GM19099 (cell line): ENCODE measurements around the gene JOSD2.

ENCODE experiments used
- POLR2A ChIP-seq: IDR thresholded peaks from 3 replicates; pipeline ENCODE4 v1.6.1; 2011; ENCODE audit warnings: low read depth; ENCODE audit not compliant: insufficient read length; ENCODE audit errors: extremely low read depth

JOSD2 gene

DNA sequence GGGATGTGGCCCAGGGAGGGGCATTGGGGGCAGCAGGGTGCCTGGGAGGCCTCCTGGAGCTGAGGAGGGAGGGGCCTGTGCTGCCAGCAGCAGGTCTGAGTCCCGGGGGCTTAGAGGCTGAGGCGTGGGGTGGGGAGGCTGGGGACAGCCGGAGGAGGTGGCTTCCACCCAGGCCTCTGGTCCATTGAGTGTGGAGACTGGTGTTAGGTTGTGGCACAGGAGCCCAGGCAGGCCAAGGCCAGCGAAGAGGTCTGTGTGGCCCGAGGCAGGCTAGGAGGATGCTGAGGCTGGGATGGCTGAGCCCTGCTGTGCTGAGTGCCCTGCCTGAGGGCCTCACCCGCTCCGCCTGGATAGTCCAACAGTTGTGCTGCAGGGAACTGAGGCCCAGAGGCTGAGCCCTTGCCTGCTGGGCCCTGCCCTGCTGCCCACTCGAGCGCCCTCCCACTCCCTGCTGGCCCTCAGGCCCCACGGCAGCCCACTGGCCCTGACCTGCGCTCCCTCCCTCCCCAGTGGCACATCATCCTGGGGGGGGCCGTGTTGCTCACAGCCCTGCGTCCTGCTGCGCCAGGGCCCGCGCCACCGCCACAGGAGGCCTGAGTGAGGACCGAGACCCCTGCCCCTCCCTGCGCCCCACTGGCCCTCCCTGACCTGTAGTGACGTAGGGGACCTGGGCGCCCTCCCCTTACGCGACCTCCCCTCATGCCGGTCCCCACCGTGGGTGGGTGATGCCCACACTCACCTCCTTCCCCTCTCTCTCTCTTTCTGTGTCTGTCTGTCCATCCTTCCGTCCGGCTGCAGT is 29.4 kb downstream of the JOSD2 start:
- no peak for TF ChIP-seq POLR2A

GRCh38 chr19:50480281-50481111 is 30.5 kb downstream of the JOSD2 start:
- TF ChIP-seq POLR2A: no peak

DNA sequence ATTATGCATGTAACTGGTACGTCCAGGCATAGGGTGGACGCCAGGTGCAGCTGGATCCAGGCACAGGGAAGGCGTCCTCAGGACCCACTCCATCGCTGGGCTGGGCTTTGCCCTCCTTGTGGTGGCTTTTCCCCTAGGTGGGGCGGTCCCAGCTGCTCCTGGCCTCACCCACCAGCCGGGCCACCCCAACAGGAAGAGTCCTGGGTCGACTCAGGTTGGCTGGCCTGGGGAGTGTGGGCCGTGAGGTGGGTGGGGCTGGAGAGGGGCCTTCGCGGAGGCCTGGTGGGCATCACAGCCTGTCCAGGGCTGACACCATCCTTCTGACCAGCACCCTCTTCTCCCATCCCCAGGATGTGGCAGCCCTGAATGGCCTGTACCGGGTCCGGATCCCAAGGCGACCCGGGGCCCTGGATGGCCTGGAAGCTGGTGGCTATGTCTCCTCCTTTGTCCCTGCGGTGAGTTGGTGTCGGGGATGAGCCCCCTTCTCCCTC is 31.2 kb downstream of the JOSD2 start:
- no peak for TF ChIP-seq POLR2A

GRCh38 chr19:50478901-50479715 is 31.9 kb downstream of the JOSD2 start:
- TF ChIP-seq POLR2A: no peak

- no peak for TF ChIP-seq POLR2A
These were observed 33.1 kb downstream of the JOSD2 start for GRCh38 chr19:50477751-50478515.

- TF ChIP-seq POLR2A: no peak
These were observed 34.1 kb downstream of the JOSD2 start for GRCh38 chr19:50476907-50477238.

GRCh38 chr19:50476224-50476906 is 34.6 kb downstream of the JOSD2 start, which contains the start of the genes EMC10 and GARIN5A:
Gene EMC10 (plus strand): TSS chr19:50476507. CDS start chr19:50476545, 38 bp downstream.
Gene GARIN5A (minus strand): TSS chr19:50476848. CDS start chr19:50476388, 460 bp downstream.
- peak; percentile 99 for TF ChIP-seq POLR2A

DNA sequence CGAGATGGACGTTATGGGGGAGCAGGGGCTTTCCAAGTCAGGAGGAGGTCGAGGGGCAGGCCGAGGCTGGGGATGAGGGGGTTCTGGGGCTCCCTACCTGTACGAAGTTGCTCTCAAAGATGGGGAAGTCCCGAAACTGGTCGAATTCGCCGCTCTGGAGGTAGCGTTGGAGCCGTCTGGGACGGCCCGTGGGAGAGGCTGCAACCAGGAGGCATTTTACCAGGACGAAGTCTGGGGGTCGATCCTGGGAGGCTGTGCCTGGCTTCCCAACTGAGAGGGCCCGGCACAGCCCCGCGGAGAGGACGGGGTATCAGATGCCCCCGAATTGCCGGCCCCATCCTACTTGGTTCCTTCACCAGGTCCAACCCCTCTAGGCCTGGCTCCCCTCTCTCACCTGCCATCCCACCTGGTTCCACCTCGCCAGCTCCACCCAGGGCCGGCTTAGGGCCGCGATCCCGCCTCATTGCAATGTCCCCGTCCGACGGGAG is 35.2 kb downstream of the JOSD2 start:
- no peak for TF ChIP-seq POLR2A

GRCh38 chr19:50475101-50475568 is 35.9 kb downstream of the JOSD2 start:
- TF ChIP-seq POLR2A: no peak

DNA sequence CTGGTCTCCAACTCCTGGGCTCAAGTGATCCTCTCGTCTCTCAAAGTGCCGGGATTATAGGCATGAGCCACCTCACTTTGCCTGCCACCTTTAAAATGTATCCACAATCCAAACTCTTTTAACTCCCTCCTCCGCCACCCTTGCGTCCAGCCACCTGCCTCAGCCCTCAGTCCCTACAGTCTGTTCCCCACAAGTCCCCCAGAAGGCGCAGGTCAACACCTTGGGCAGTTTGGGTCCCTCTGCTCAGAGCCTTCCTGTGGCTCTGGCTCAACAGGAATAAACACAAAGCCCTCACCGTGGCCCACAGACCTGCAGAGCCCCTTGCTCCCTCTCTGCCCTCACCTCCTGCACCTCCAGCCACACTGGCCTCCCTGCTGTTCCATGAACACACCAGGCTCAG is 42.2 kb downstream of the JOSD2 start:
- TF ChIP-seq POLR2A: no peak

DNA sequence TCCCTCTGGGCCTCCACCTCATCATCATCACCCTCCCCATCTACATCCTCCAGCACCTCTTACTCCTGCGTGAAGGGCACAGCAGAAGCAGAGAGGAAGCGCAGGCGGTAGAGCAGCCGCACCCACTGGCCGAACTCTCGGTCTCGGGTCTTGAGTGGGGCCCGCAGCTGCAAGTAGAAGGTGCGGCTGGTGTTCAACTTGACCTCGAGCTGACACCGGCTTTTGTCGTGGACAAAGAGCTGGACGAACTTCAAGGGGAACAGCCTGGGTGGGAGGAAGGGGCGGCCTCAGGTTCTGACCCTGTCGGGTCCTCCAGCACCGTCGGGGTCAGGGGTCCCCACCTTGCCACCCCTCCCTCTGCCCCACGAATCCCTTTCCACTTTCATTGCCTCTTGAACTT is 43.4 kb downstream of the JOSD2 start:
- no peak for TF ChIP-seq POLR2A

DNA sequence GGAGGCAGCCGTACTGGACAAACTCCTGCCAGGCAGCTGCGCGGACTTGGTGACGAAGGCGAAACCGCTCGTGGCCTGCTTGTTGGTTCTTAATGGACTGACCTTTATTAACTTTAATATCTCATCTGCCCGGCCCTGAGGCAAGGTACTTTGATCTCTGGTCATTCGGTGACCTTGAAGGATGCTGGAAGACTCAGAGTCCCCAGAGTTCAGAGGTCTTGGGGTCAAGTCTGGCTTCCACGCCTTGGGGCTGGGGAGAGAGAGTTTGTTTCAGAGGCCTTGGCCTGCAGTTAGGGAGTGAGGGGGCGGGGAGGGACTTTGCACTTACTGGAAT is 44.3 kb downstream of the JOSD2 start:
- TF ChIP-seq POLR2A: no peak

- TF ChIP-seq POLR2A: no peak
These were observed 44.8 kb downstream of the JOSD2 start for GRCh38 chr19:50465986-50466705.
